Effector memory CD4-positive, alpha-beta T cell (primary cell): ENCODE data around the gene FYCO1.

Experiments used
- DNase-seq, 3 donors: peaks; one replicate each; pipeline ENCODE4 v3.0.0-alpha.2; 2020
- H3K27ac ChIP-seq: 2 replicates; pipeline ENCODE4 v1.7.0; 2013; ENCODE audit warnings: mild to moderate bottlenecking, low read length, moderate library complexity; ENCODE audit not compliant: insufficient read depth, poor library complexity, severe bottlenecking
- H3K27me3 ChIP-seq: replicated peaks from 2 replicates; pipeline ENCODE4 v1.7.0; 2013; ENCODE audit warnings: mild to moderate bottlenecking, low read length; ENCODE audit not compliant: insufficient read depth, control insufficient read depth, poor library complexity, severe bottlenecking
- H3K36me3 ChIP-seq: 2 replicates; pipeline ENCODE4 v1.7.0; 2013; ENCODE audit warnings: mild to moderate bottlenecking, low read length, moderate library complexity; ENCODE audit not compliant: control insufficient read depth, insufficient read depth
- H3K4me1 ChIP-seq: 2 replicates; pipeline ENCODE4 v1.7.0; 2013; ENCODE audit warnings: low read length, mild to moderate bottlenecking; ENCODE audit not compliant: control insufficient read depth, insufficient read depth, poor library complexity, severe bottlenecking
- H3K4me3 ChIP-seq: 2 replicates; pipeline ENCODE4 v1.7.0; 2013; ENCODE audit warnings: low read length, low read depth, mild to moderate bottlenecking; ENCODE audit not compliant: insufficient read depth, poor library complexity, severe bottlenecking
- H3K9me3 ChIP-seq: 2 replicates; pipeline ENCODE4 v1.7.0; 2013; ENCODE audit warnings: mild to moderate bottlenecking, low read length, moderate library complexity; ENCODE audit not compliant: control insufficient read depth

FYCO1 gene

DNA sequence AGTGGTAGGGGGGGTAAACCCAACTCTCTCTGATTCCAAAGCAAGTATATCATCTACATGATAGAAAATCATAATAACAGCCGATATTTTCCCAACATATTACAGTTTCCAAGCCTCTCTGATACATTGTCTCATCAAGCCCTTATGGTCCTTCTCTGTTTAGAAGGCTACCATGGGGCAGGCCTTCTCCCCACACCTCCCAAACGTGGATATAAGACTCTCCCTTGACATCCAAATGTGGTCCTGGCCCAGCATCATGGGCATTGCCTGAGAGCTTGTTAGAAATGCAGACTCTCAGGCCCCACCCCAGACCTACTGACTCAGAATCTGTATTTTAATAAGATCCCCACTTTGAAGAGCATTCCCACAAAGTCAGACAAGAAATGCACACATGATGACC, 127.0 kb downstream of the FYCO1 start:
- DNase-seq: no peak
- Histone ChIP-seq H3K9me3 (no peaks in the 10 kb centered on the region), H3K27ac (no peak overlapping the region), H3K4me1 (peaks cover 27% of the 10 kb centered on the region), H3K36me3 (no peaks in the 10 kb centered on the region), H3K4me3 (no peak overlapping the region), H3K27me3 (no peaks in the 10 kb centered on the region)

DNA sequence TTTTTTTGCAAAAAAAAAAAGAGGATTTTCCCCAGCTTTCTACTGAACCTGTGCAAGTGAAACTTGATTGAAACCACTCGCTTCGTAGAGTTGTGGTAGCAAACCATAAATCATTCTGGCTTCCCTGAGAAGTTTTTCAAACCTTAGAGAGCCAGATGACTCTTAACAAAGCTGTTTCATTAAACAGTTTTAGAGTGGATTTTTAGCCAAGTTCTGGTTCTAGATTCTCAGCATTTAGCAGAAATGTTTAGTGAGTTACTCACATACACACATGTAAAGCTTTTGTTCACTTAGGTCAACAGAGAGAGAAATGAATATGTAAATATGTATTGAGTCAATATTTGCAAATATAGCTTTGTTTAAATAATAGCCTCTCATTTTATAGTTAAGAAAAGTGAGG, 127.4 kb downstream of the FYCO1 start:
- no peak for DNase-seq
- Histone ChIP-seq H3K27me3 (no peaks in the 10 kb centered on the region), H3K27ac (no peak overlapping the region), H3K4me1 (peaks cover 27% of the 10 kb centered on the region), H3K4me3 (no peak overlapping the region), H3K9me3 (no peaks in the 10 kb centered on the region), H3K36me3 (no peaks in the 10 kb centered on the region)
